HL-60 (cell line): ENCODE measurements around the gene CTXN3.

Source experiments
- DNase-seq, 2 experiments: peaks; one replicate each; pipeline ENCODE4 v3.0.0-alpha.2; 2010 to 2020; ENCODE audit warnings: low read depth in 1 of 2, low spot score in 1 of 2
- H3K27ac ChIP-seq: fragments of 250-450 bp; sonication (Bioruptor Pico); replicated peaks from 2 replicates; pipeline ENCODE4 v1.5.1; 2020; ENCODE audit warnings: mild to moderate bottlenecking, moderate library complexity
- H3K27me3 ChIP-seq: fragments of 250-450 bp; sonication (Bioruptor Pico); 2 replicates; pipeline ENCODE4 v1.5.1; 2021; ENCODE audit warnings: mild to moderate bottlenecking, moderate library complexity; ENCODE audit not compliant: insufficient read depth, poor library complexity, severe bottlenecking
- H3K4me3 ChIP-seq: replicated peaks from 2 replicates; pipeline ENCODE4 v1.5.1; 2011; ENCODE audit warnings: mild to moderate bottlenecking, control low read depth, low read length; ENCODE audit not compliant: insufficient read depth
- CTCF ChIP-seq: IDR thresholded peaks from one replicate; pipeline ENCODE4 v1.5.1; 2011; ENCODE audit warnings: low read length, control low read depth, inconsistent platforms; ENCODE audit not compliant: insufficient read depth
- GABPA ChIP-seq: IDR thresholded peaks from 2 replicates; pipeline ENCODE4 v1.6.1; 2012; ENCODE audit warnings: low read depth
- POLR2AphosphoS5 ChIP-seq: IDR thresholded peaks from 2 replicates; pipeline ENCODE4 v1.6.1; 2012; ENCODE audit warnings: low read depth
- REST ChIP-seq: IDR thresholded peaks from 2 replicates; pipeline ENCODE4 v1.6.1; 2012; ENCODE audit warnings: low read depth; ENCODE audit not compliant: insufficient replicate concordance
- SPI1 ChIP-seq: IDR thresholded peaks from 2 replicates; pipeline ENCODE4 v1.6.1; 2012; ENCODE audit warnings: low read depth, mild to moderate bottlenecking, borderline replicate concordance

CTXN3 gene

GRCh38 chr5:127699416-127699815 lies 50.5 kb downstream of the CTXN3 start:
- no peak overlapping the region for H3K4me3 ChIP-seq
- no peaks in the 10 kb centered on the region for H3K27me3 ChIP-seq
- TF ChIP-seq POLR2AphosphoS5 (no peak), REST (no peak), GABPA (no peak), SPI1 (no peak), CTCF (no peak)
- H3K27ac ChIP-seq = no peak overlapping the region
- no peak for DNase-seq

- no peak overlapping the region for H3K27ac ChIP-seq
- no peaks in the 10 kb centered on the region for H3K27me3 ChIP-seq
- H3K4me3 ChIP-seq = no peak overlapping the region
- no peak for DNase-seq
- TF ChIP-seq SPI1 (no peak), GABPA (no peak), CTCF (no peak), REST (no peak)
Observed at GRCh38 chr5:127700237-127700766, 51.4 kb downstream of the CTXN3 start.

- no peaks in the 10 kb centered on the region for H3K27me3 ChIP-seq
- no peak for TF ChIP-seq GABPA
- no peak for TF ChIP-seq POLR2AphosphoS5
- no peak for TF ChIP-seq SPI1
- TF ChIP-seq REST = no peak
- TF ChIP-seq CTCF = no peak
- DNase-seq = no peak
- no peak overlapping the region for H3K4me3 ChIP-seq
- H3K27ac ChIP-seq = no peak overlapping the region
Observed at GRCh38 chr5:127702434-127702833, 53.6 kb downstream of the CTXN3 start.
